GM12801 (cell line): ENCODE results near the gene SLC35G4.

Source experiments
- TF ChIP-seq, protein P1 (sequence below): IDR thresholded peaks from one replicate; pipeline ENCODE4 v1.5.1; 2011; ENCODE audit warnings: control low read depth; ENCODE audit not compliant: insufficient read length; ENCODE audit errors: extremely low read depth

Gene SLC35G4

DNA sequence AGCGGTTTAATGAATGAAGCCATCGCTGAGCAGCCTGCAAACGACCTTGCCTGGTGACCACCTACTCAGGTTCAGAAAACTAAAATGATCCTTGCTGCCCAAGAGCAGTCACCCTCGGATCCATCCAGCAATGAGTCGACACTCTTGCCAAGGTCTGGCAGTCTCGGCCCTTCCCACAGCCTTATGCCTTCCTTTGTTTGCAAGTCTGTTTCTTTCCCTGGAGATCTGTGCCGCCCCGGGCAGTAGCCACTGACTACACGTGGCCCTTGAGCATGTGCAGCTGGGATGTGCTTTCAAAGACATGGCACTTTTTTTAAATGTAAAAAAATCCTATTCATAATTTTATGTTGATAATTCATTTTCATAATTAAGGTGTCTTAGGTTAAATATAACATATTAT, 37.2 kb upstream of the SLC35G4 start:
- TF ChIP-seq, protein P1, sequence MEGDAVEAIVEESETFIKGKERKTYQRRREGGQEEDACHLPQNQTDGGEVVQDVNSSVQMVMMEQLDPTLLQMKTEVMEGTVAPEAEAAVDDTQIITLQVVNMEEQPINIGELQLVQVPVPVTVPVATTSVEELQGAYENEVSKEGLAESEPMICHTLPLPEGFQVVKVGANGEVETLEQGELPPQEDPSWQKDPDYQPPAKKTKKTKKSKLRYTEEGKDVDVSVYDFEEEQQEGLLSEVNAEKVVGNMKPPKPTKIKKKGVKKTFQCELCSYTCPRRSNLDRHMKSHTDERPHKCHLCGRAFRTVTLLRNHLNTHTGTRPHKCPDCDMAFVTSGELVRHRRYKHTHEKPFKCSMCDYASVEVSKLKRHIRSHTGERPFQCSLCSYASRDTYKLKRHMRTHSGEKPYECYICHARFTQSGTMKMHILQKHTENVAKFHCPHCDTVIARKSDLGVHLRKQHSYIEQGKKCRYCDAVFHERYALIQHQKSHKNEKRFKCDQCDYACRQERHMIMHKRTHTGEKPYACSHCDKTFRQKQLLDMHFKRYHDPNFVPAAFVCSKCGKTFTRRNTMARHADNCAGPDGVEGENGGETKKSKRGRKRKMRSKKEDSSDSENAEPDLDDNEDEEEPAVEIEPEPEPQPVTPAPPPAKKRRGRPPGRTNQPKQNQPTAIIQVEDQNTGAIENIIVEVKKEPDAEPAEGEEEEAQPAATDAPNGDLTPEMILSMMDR, result no peak

DNA sequence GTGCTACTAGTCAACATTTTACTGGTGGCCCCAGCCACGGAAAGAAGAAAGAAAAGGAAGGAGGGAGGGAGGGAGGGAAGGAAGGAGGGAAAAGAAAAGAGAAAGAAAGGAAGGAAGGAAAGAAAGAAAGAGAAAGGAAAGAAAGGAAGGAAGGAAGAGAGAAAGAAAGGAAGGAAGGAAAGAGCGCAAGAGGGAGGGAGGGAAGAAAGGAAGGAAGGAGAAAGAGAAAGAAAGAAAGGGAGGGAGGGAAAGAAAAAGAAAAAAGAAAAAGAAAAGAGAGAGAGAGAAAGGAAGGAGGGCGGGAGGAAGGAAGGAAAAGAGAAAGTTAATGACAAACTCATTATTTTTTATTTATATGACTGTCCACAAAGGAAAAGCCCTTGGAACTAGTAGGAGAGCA, 34.9 kb upstream of the SLC35G4 start:
- TF ChIP-seq, protein P1, result no peak

DNA sequence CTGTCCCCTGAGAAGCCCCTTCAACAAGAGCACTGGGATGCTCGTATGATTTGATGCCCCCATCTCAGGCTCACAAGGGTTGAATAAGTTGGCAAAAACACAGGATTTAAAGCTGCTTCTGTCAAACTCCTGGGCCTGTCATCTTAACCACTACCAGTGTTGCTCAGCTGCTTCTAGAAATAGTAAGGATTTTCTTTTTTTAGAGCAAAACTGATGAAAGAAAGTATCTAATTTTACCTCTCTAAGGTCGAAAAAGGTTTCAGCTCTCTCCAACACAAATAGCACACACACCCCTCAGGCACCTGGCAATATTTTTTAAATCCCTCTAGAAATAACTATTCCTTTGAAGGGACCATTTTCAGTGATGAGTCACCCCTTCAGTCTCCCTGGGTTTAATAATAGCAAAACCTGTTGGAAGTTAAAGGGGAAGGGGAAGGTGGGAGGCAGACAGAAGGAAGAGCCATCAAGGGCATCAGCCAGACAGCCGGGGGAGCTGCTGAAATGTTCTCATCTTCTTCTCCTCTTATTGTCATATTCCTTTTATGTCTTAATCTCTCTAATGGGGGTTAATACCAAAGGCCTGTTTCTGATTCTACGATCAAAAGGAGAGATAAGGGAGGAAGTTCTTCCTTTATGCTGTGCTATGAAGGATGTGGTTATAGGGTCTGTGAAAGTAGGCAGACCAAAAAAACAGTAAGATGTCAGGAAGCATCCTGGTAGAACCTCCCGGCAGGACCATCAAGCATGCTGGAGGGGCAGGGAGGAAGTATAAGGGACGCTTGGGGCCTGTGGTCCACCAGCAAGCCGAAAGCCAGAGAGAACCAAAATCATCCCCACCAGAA, 31.9 kb upstream of the SLC35G4 start:
- TF ChIP-seq, protein P1, result no peak

DNA sequence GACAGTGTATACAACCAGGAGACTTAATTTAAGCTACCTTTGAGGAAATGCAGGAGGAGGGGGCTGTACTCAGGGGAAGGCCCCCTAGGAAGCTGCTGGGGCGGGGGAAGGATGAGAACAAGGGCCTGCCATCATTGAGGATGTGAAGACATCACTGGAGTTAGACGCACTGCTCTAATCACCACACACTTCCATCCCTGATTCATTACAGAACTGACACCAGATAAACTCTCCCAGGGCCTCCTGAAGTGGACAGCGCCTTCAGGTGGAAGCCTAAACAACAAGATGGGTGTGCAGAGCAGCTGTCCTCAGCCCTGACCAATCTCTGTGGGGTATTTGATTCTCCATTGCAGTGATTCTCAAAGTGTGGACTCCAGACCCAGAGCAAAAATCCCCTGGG, 30.6 kb upstream of the SLC35G4 start:
- TF ChIP-seq, protein P1, result no peak

DNA sequence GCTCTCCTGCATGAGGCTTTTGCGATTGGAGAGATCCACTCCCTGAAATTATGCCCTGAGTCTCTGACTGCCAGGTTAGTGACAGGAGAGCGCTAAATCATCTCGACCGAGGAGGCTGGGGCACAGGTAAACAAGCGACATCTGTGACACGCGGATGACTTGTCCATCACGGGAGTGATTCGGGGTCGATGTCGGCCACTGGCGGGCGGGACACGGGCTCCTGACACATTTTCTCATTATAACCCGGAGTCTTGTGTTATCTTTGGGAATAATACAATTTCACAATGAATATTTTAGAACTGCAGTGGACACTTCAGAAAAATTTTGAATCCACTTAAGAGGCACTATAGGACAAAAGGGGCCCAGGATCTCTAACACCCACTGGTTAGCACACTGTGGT, 29.5 kb upstream of the SLC35G4 start:
- TF ChIP-seq, protein P1, result no peak

DNA sequence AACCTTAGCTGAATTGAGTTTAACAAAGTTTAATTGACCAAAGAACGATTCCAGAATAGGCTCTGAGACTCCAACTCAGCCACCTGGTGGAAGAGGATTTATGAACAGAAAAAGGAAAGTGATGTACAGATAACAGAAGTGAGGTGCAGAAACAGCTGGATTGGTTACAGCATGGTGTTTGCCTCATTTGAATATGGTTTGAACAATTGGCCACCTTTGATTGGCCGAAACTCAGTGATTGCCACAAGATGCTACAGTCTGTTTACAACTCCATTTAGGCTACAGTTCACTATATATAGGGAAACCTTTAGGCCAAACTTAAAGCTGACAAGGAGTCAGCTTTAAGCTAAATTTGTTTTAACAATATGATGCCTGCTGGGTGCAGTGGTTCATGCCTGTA, 28.1 kb upstream of the SLC35G4 start:
- TF ChIP-seq, protein P1, result no peak

DNA sequence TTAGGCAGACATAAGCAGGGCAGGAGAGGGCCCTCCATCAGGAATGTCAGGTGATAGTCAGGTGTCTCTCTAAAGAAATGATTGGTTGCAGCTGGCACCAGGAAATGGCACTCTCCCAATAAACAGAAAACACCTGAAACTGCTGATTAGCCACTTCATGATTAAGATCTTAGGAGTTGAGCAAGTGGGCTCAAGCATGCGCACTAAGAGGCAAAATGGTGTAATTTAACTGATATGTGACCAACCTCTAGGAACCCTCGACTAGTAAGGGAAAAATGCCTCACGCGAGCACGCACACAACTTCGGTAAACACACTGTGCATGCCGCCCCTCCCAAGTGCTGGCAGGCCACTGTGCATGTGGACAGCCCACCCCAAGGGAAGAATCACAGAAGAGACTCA, 23.8 kb upstream of the SLC35G4 start:
- TF ChIP-seq, protein P1, result no peak
